ENCODE results near the gene WASHC2A. TPM values are rescaled to one million over a fixed set of nuclear protein-coding genes. Genes with fewer than 3 reads are reported as not detected.

WASHC2A gene
- 11.1 to 16.4 TPM (median 12.5 TPM) in 5 replicates for total RNA-seq (2022; extraction: Qiagen RNA extraction)

GRCh38 chr10:50067546-50068351 is at the start of gene WASHC2A:
TSS of gene WASHC2A (plus strand) at chr10:50067954. CDS start at chr10:50068006, 52 bp downstream.

Other genes with a start within 250 kb of the WASHC2A start
- 14.7 to 22.3 TPM (median 19.3 TPM) in 5 replicates for gene PARG, start 125.9 kb upstream of the WASHC2A start, total RNA-seq (2022; extraction: Qiagen RNA extraction)
- gene TIMM23B, start 125.9 kb upstream of the WASHC2A start, total RNA-seq (2022; extraction: Qiagen RNA extraction) = 15.6 to 25.2 TPM (median 17.4 TPM) in 5 replicates
- 7.4 to 8.8 TPM (median 8.8 TPM) in 5 replicates for gene AGAP6, start 79.5 kb upstream of the WASHC2A start, total RNA-seq (2022; extraction: Qiagen RNA extraction)
- gene ASAH2, start 183.6 kb downstream of the WASHC2A start, total RNA-seq (2022; extraction: Qiagen RNA extraction) = 2.2 to 3.8 TPM (median 2.3 TPM) in 5 replicates

All from A549 treated with Hydrocortisone at 1 μM for 4 hours (cell line).